H1 (cell line): ENCODE results near the gene MEGF9. TPM values are rescaled to one million over a fixed set of nuclear protein-coding genes. Genes with fewer than 3 reads are reported as not detected.

Source experiments
- RNF2 ChIP-seq: fragments of 200-900, 300-1000 bp; sonication (generic); IDR thresholded peaks from 2 replicates; pipeline ENCODE4 v1.7.1; 2016; ENCODE audit warnings: borderline replicate concordance, low read depth, mild to moderate bottlenecking, antibody characterized with exemption, low read length; ENCODE audit not compliant: poor library complexity, severe bottlenecking; ENCODE audit errors: missing control alignments
- polyA plus RNA-seq, 7 experiments: library from polyadenylated mRNA; depleted of rRNA in 3 of 7; stranded (reverse) in 5 of 7; unstranded in 2 of 7; fragments of >200 nt in 5 of 7; fragments of 200-250 nt in 2 of 7; gene quantifications; 1 replicate in 5 of 7; 2 replicates in 1 of 7; 4 replicates in 1 of 7; pipeline versions ENCODE4 v1.2.1 to v1.2.3, GENCODE V29; 2011 to 2013; ENCODE audit warnings: missing spikeins in 2 of 7, mixed read lengths in 2 of 7
- total RNA-seq: library from RNA; stranded (reverse); fragmentation: NEBNext Ultra II Directional; extraction: Animal tissue kit (Norgen Biotek cat#: 25700); gene quantifications from 2 replicates; pipeline ENCODE4 v1.2.1, GENCODE V29; 2021

MEGF9 gene
- total and polyA plus RNA-seq, 2 of the 8 experiments (the other 6 are each of a cell fraction or from before 2014, with no cell fraction given): 0.45 to 1.8 TPM

GRCh38 chr9:120572472-120572871, 141.8 kb downstream of the MEGF9 start (continued):
- no peak for TF ChIP-seq RNF2
